Stimulated activated CD8-positive, alpha-beta memory T cell treated with anti-CD3 and anti-CD28 coated beads, Interleukin-15, amount 100 ng/mL, for 1 hour (primary cell): ENCODE results near the gene LRRC7.
"Not testable (repeated sequence)": the region's sequence is repeated elsewhere in the genome, so short reads cannot be mapped to it uniquely, and the experiment has no call there.

ENCODE experiments used
- DNase-seq: peaks from one replicate; pipeline ENCODE4 v3.0.0-alpha.2; 2020; ENCODE audit warnings: low read depth

LRRC7 gene

GRCh38 chr1:70042090-70042731 lies 474.5 kb downstream of the LRRC7 start:
- no peak for DNase-seq

- DNase-seq, result no peak
Observed at GRCh38 chr1:70043804-70044203, 476.1 kb downstream of the LRRC7 start.

GRCh38 chr1:70044832-70045231 lies 477.1 kb downstream of the LRRC7 start:
- no peak for DNase-seq

GRCh38 chr1:70045581-70045980 lies 477.9 kb downstream of the LRRC7 start:
- not testable (repeated sequence) for DNase-seq

GRCh38 chr1:70048336-70049094 lies 480.8 kb downstream of the LRRC7 start:
- no peak for DNase-seq

- no peak for DNase-seq
Observed at GRCh38 chr1:70051926-70052325, 484.2 kb downstream of the LRRC7 start.

GRCh38 chr1:70057500-70057899 lies 489.8 kb downstream of the LRRC7 start:
- no peak for DNase-seq

- no peak for DNase-seq
Observed at GRCh38 chr1:70061231-70061630, 493.5 kb downstream of the LRRC7 start.

- DNase-seq, result no peak
Observed at GRCh38 chr1:70063861-70064260, 496.1 kb downstream of the LRRC7 start.

GRCh38 chr1:70066711-70067110 lies 499.0 kb downstream of the LRRC7 start:
- DNase-seq, result no peak

GRCh38 chr1:70071601-70072000 lies 503.9 kb downstream of the LRRC7 start:
- no peak for DNase-seq

GRCh38 chr1:70072231-70072751 lies 504.6 kb downstream of the LRRC7 start:
- DNase-seq, result no peak

GRCh38 chr1:70075761-70076160 lies 508.0 kb downstream of the LRRC7 start:
- DNase-seq, result no peak

GRCh38 chr1:70077066-70077465 lies 509.3 kb downstream of the LRRC7 start:
- no peak for DNase-seq

- DNase-seq, result no peak
Observed at GRCh38 chr1:70079546-70079945, 511.8 kb downstream of the LRRC7 start.

- DNase-seq, result no peak
Observed at GRCh38 chr1:70083519-70083918, 515.8 kb downstream of the LRRC7 start.

GRCh38 chr1:70084314-70084915 lies 516.7 kb downstream of the LRRC7 start:
- no peak for DNase-seq

- DNase-seq, result no peak
Observed at GRCh38 chr1:70085521-70085920, 517.8 kb downstream of the LRRC7 start.

- no peak for DNase-seq
Observed at GRCh38 chr1:70086897-70087296, 519.2 kb downstream of the LRRC7 start.

GRCh38 chr1:70090141-70090540 lies 522.4 kb downstream of the LRRC7 start:
- DNase-seq, result no peak

- DNase-seq, result no peak
Observed at GRCh38 chr1:70090875-70091274, 523.2 kb downstream of the LRRC7 start.

- no peak for DNase-seq
Observed at GRCh38 chr1:70091811-70092210, 524.1 kb downstream of the LRRC7 start.

- DNase-seq, result no peak
Observed at GRCh38 chr1:70092526-70092925, 524.8 kb downstream of the LRRC7 start.
